Body of pancreas (tissue), 4 donors: ENCODE results near the gene SYCP3.

Experiments
- POLR2A ChIP-seq, 3 donors: fragments of 450-650 bp; IDR thresholded peaks; one replicate each; pipeline ENCODE4 v1.6.1; 2016; ENCODE audit warnings: antibody characterized with exemption in 3 of 3, mild to moderate bottlenecking in 2 of 3
- TF ChIP-seq, protein P1 (sequence below), 7 experiments: fragments of 450-650 bp in 4 of 7; fragments of 200-600 bp in 3 of 7; sonication (generic) in 3 of 7; IDR thresholded peaks; one replicate each; pipeline ENCODE4 v1.5.1; 2016 to 2019; ENCODE audit warnings: antibody characterized with exemption in 7 of 7

DNA sequence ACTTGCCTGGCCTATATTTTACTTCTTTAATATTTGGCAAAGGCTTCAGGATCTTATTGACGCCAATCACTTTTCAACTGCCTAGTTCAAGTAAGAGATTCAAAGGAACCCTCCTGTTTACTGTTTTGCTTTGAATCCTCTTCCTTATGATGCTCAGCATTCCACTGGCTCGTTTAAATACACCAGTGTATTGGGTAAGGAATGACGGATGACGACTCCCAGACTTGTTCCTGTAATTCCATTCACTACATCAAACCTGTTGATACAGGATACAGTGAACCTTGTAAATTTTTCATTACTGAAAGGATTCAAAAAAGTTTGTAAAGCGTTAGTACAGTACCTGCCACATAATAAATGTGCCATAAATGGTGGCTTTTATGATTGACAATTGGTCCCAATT is 1.7 kb upstream of the SYCP3 start:
- TF ChIP-seq, protein P1, sequence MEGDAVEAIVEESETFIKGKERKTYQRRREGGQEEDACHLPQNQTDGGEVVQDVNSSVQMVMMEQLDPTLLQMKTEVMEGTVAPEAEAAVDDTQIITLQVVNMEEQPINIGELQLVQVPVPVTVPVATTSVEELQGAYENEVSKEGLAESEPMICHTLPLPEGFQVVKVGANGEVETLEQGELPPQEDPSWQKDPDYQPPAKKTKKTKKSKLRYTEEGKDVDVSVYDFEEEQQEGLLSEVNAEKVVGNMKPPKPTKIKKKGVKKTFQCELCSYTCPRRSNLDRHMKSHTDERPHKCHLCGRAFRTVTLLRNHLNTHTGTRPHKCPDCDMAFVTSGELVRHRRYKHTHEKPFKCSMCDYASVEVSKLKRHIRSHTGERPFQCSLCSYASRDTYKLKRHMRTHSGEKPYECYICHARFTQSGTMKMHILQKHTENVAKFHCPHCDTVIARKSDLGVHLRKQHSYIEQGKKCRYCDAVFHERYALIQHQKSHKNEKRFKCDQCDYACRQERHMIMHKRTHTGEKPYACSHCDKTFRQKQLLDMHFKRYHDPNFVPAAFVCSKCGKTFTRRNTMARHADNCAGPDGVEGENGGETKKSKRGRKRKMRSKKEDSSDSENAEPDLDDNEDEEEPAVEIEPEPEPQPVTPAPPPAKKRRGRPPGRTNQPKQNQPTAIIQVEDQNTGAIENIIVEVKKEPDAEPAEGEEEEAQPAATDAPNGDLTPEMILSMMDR (IDR thresholded peaks at IDR 0.05): no peak
- TF ChIP-seq POLR2A (IDR thresholded peaks at IDR 0.05): no peak
